ENCODE measurements around the gene BBLN. TPM values are rescaled to one million over a fixed set of nuclear protein-coding genes. Genes with fewer than 3 reads are reported as not detected.
A peak's percentile ranks its signal among the peaks of the same experiment; 100 is the strongest.

BBLN gene
- polyA plus RNA-seq, 6 donors from 2014 or later: 74.7 to 98.3 (median 93.5) TPM

- ATAC-seq (ENCODE audit: low read depth in 2 of 2) (no peak), DNase-seq (no peak)
- peak overlapping the region; percentile 64 to 93 (median 86) for H3K4me3 Mint-ChIP-seq
- peaks cover 5 to 29% (median 24%) of the 10 kb centered on the region in 3 donors for H3K27me3 Mint-ChIP-seq
- peak overlapping the region in 4 of 6 donors; percentile 64 to 90 (median 71) for H3K27ac Mint-ChIP-seq
- no peaks in the 10 kb centered on the region for H3K36me3 Mint-ChIP-seq
- H3K4me1 Mint-ChIP-seq: peaks cover 7 to 11% (median 8%) of the 10 kb centered on the region in 3 donors
- no peaks in the 10 kb centered on the region for H3K9me3 Mint-ChIP-seq
Measured at GRCh38 chr9:128202648-128203023, 42.6 kb downstream of the BBLN start.

- Mint-ChIP-seq H3K27ac (peak within 1 kb of the TSS in 4 of 6 donors; percentile 69 to 90 (median 77)), H3K9me3 (no peaks in the 10 kb centered on the region), H3K27me3 (peaks cover 5 to 30% (median 24%) of the 10 kb centered on the region in 3 donors), H3K36me3 (no peaks in the 10 kb centered on the region), H3K4me3 (peak within 1 kb of the TSS; percentile 64 to 93 (median 86)), H3K4me1 (peaks cover 7 to 11% (median 8%) of the 10 kb centered on the region in 3 donors)
- ATAC-seq (ENCODE audit: low read depth in 2 of 2): peak; percentile 91 to 95
- DNase-seq: peak; percentile 76
Measured at GRCh38 chr9:128203024-128203706, 43.1 kb downstream of the BBLN start, which contains the start of gene DNM1. DNM1 (plus strand) TSS chr9:128203379; CDS start chr9:128203471, 92 bp downstream.

DNA sequence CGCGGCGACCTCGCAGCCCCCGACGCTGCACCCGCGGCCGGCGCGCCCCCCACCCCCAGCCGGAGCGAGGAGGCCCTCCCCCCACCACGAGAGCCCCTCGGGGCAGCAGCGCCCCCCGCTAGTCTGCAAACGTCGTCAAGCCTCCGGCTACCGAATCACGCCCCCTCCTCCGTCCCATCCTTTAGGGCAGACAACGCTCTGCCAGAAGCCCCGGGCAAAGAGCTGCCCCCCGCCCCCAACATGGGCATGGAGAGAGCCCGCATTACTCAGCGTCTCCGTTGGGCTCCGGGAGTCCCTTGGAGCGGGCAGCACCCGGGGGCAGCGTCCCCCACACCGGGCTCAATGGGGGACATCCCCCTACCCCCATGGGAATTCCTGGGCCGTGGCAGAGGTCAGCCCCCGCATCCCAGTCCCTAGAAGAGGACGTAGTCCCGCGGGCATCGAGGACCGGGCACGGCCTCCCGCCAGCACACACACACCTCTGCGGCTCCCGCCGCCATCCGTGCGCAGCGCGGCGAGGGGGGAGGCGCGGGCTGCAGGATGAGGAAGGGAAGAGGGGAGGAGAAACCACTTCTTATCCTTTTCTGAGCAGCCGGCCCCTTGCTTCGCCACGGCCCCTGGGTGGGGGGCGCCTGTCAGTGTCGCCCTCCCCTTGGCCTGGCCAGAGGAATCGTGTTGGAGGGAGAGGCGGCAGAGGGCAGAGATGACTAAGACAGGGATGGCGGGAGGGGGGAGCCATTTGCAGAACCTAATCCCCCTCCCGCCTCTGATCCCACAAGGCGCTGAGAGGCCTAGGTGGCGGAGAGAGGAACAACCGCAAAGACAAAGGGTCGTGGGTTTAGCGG, 43.9 kb downstream of the BBLN start:
- peak in 1 of 2 donors; percentile 12 for ATAC-seq (ENCODE audit: low read depth in 2 of 2)
- H3K36me3 Mint-ChIP-seq: no peaks in the 10 kb centered on the region
- no peaks in the 10 kb centered on the region for H3K9me3 Mint-ChIP-seq
- H3K27me3 Mint-ChIP-seq: peaks cover 5 to 38% (median 30%) of the 10 kb centered on the region in 3 donors
- peak; percentile 20 for DNase-seq
- H3K27ac Mint-ChIP-seq: no peak overlapping the region
- H3K4me1 Mint-ChIP-seq: peaks cover 7 to 11% (median 8%) of the 10 kb centered on the region in 3 donors
- peak overlapping the region in 7 of 8 donors; percentile 62 to 79 (median 71) for H3K4me3 Mint-ChIP-seq

DNA sequence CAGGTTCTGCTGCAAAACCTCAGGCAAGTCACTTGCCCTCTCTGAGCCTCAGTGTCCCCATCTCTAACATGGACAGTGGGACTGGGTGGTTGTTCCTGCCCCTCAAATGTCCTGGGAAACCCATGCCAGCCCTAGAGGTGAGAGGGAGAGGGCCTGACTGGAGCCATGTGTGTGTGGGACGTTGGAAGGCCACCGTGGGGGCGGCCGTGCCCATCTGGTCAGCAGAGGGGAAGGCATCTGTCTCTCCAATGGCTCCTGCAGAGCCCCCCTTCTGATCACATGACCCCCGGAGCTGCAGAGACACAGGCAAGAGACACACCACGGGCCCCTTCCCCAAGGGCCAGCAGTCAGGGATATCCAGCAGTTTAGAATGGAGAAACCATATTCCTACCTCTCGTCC, 44.8 kb downstream of the BBLN start:
- DNase-seq (no peak), ATAC-seq (ENCODE audit: low read depth in 2 of 2) (no peak)
- H3K9me3 Mint-ChIP-seq: no peaks in the 10 kb centered on the region
- H3K36me3 Mint-ChIP-seq: no peaks in the 10 kb centered on the region
- H3K4me1 Mint-ChIP-seq: peaks cover 7 to 11% (median 8%) of the 10 kb centered on the region in 3 donors
- peak overlapping the region in 6 of 8 donors; percentile 33 to 79 (median 68) for H3K4me3 Mint-ChIP-seq
- no peak overlapping the region for H3K27ac Mint-ChIP-seq
- peaks cover 5 to 38% (median 30%) of the 10 kb centered on the region in 3 donors for H3K27me3 Mint-ChIP-seq

GRCh38 chr9:128205296-128205944, 45.4 kb downstream of the BBLN start:
- Mint-ChIP-seq H3K27ac (no peak overlapping the region), H3K4me3 (peak overlapping the region in 5 of 8 donors; percentile 25 to 79 (median 43)), H3K4me1 (peaks cover 7 to 11% (median 8%) of the 10 kb centered on the region in 3 donors), H3K27me3 (peaks cover 5 to 38% (median 30%) of the 10 kb centered on the region in 3 donors), H3K36me3 (no peaks in the 10 kb centered on the region), H3K9me3 (no peaks in the 10 kb centered on the region)
- ATAC-seq (ENCODE audit: low read depth in 2 of 2): no peak
- no peak for DNase-seq

DNA sequence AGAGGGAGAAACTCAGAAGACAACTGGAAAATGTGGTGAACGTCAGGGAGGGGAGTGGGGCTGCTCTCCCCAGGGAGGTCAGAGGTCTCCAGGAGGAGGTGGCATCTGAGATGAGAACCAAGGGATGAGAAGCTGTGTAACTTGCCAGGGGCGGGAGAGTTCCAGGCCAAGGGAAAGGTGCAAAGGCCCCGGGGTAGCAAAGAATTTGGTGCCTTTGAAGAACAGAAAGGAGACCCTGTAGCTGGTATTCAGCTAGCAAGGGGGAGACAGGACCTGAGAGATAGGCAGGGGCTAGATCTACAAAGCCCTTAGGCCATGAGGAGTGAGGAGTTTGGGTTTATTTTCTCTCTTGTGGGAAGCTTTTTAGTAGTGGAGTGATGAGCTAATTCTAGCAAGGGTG, 46.4 kb downstream of the BBLN start:
- no peak for DNase-seq
- no peaks in the 10 kb centered on the region for H3K36me3 Mint-ChIP-seq
- no peak for ATAC-seq (ENCODE audit: low read depth in 2 of 2)
- H3K27me3 Mint-ChIP-seq: peaks cover 9 to 46% (median 30%) of the 10 kb centered on the region in 3 donors
- no peaks in the 10 kb centered on the region for H3K9me3 Mint-ChIP-seq
- peak overlapping the region in 1 of 6 donors; percentile 50 for H3K27ac Mint-ChIP-seq
- peak overlapping the region in 1 of 8 donors; percentile 8 for H3K4me3 Mint-ChIP-seq
- H3K4me1 Mint-ChIP-seq: peaks cover 7 to 11% (median 8%) of the 10 kb centered on the region in 3 donors

GRCh38 chr9:128206916-128207910, 47.1 kb downstream of the BBLN start:
- H3K27me3 Mint-ChIP-seq: peaks cover 9 to 54% (median 37%) of the 10 kb centered on the region in 3 donors
- H3K9me3 Mint-ChIP-seq: no peaks in the 10 kb centered on the region
- no peaks in the 10 kb centered on the region for H3K36me3 Mint-ChIP-seq
- peak overlapping the region in 3 of 6 donors; percentile 28 to 50 (median 43) for H3K27ac Mint-ChIP-seq
- ATAC-seq (ENCODE audit: low read depth in 2 of 2) (no peak), DNase-seq (no peak)
- peaks cover 7 to 11% (median 8%) of the 10 kb centered on the region in 3 donors for H3K4me1 Mint-ChIP-seq
- H3K4me3 Mint-ChIP-seq: peak overlapping the region in 1 of 8 donors; percentile 8

- ATAC-seq (ENCODE audit: low read depth in 2 of 2) (no peak), DNase-seq (no peak)
- no peak overlapping the region for H3K27ac Mint-ChIP-seq
- H3K36me3 Mint-ChIP-seq: no peaks in the 10 kb centered on the region
- H3K4me1 Mint-ChIP-seq: peaks cover 3 to 7% (median 5%) of the 10 kb centered on the region in 3 donors
- no peaks in the 10 kb centered on the region for H3K9me3 Mint-ChIP-seq
- no peak overlapping the region for H3K4me3 Mint-ChIP-seq
- peaks cover 4 to 61% (median 47%) of the 10 kb centered on the region in 3 donors for H3K27me3 Mint-ChIP-seq
Measured at GRCh38 chr9:128208386-128208785, 48.3 kb downstream of the BBLN start.

DNA sequence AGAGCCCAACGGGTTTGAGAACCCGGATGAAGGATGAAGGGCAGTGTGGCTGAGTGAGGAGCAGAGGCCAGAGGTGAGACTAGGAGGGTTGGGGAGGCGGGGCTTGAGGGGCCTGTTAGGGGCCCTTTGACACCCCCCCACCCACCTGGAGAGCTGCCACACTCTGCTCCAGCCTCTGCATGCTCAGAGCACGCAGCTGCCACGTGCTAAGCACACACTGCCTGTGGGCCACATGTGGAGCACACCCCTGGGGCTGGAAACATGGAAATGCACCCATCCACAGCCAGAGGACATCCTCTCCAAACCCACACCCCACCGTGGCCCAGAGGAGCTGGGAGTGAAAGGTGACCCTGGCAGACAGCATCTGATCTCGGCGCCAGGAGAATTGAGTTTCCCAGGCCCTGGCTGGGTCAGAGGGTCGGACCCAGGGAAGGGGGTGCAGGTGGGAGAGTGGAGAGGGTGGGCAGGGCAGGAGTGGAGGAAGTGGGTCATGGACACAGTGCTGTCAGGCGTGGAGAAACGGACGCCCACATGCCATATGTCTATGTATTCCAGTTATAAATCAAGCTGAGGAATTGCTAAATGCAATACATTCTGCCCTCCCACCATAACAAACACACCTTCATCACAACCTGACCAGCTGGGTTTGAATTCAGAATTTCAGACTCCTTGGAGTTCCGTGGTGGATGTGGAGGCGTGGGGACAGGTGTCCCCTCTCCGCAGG, 49.0 kb downstream of the BBLN start:
- Mint-ChIP-seq H3K36me3 (no peaks in the 10 kb centered on the region), H3K27ac (no peak overlapping the region), H3K4me3 (no peak overlapping the region), H3K27me3 (peaks cover 4 to 66% (median 49%) of the 10 kb centered on the region in 3 donors), H3K4me1 (peaks cover 2 to 5% (median 4%) of the 10 kb centered on the region in 3 donors), H3K9me3 (no peaks in the 10 kb centered on the region)
- DNase-seq (no peak), ATAC-seq (ENCODE audit: low read depth in 2 of 2) (no peak)

GRCh38 chr9:128211186-128211980, 51.3 kb downstream of the BBLN start:
- Mint-ChIP-seq H3K4me3 (no peak overlapping the region), H3K36me3 (no peaks in the 10 kb centered on the region), H3K27ac (no peak overlapping the region), H3K9me3 (no peaks in the 10 kb centered on the region), H3K4me1 (no peaks in the 10 kb centered on the region), H3K27me3 (peaks cover 4 to 50% (median 42%) of the 10 kb centered on the region in 3 donors)
- ATAC-seq (ENCODE audit: low read depth in 2 of 2) (no peak), DNase-seq (no peak)

- H3K27me3 Mint-ChIP-seq: peaks cover 4 to 44% (median 36%) of the 10 kb centered on the region in 3 donors
- H3K4me1 Mint-ChIP-seq: no peaks in the 10 kb centered on the region
- H3K9me3 Mint-ChIP-seq: no peaks in the 10 kb centered on the region
- H3K36me3 Mint-ChIP-seq: no peaks in the 10 kb centered on the region
- H3K27ac Mint-ChIP-seq: no peak overlapping the region
- DNase-seq (no peak), ATAC-seq (ENCODE audit: low read depth in 2 of 2) (no peak)
- H3K4me3 Mint-ChIP-seq: no peak overlapping the region
Measured at GRCh38 chr9:128211981-128212281, 51.9 kb downstream of the BBLN start.

Measured in naive B cell (primary cell).